GM23338 (cell line): ENCODE measurements around the gene NKAIN2. TPM values are rescaled to one million over a fixed set of nuclear protein-coding genes. Genes with fewer than 3 reads are reported as not detected.

Experiments used
- ATAC-seq: fragments of 200-7000 bp; cut with Tn5 transposase; 3 replicates; pipeline ENCODE4 v1.9.1; 2020
- DNase-seq: peaks from one replicate; pipeline ENCODE4 v3.0.0-alpha.2; 2015; ENCODE audit warnings: low spot score
- H2AFZ ChIP-seq: fragments of 200-600 bp; sonication (generic); 2 replicates; pipeline ENCODE4 v1.8.0; 2016; ENCODE audit warnings: antibody characterized with exemption, mild to moderate bottlenecking, moderate library complexity
- H3F3A ChIP-seq: fragments of 200-600 bp; sonication (generic); replicated peaks from 2 replicates; pipeline ENCODE4 v1.8.0; 2017; ENCODE audit warnings: antibody characterized with exemption, mixed run types, low read depth
- H3K27ac ChIP-seq: fragments of 200-600 bp; sonication (generic); 2 replicates; pipeline ENCODE4 v1.6.1; 2016; ENCODE audit warnings: low read depth
- H3K27me3 ChIP-seq: fragments of 200-600 bp; sonication (generic); 2 replicates; pipeline ENCODE4 v1.8.0; 2016; ENCODE audit warnings: mild to moderate bottlenecking, mixed run types, moderate library complexity; ENCODE audit not compliant: insufficient read depth
- H3K36me3 ChIP-seq: fragments of 200-600 bp; sonication (generic); 2 replicates; pipeline ENCODE4 v1.8.0; 2016; ENCODE audit warnings: mild to moderate bottlenecking; ENCODE audit not compliant: insufficient read depth
- H3K4me1 ChIP-seq: fragments of 200-600 bp; sonication (generic); 2 replicates; pipeline ENCODE4 v1.8.0; 2016; ENCODE audit warnings: mild to moderate bottlenecking, moderate library complexity; ENCODE audit not compliant: insufficient read depth
- H3K4me2 ChIP-seq: fragments of 200-600 bp; sonication (generic); 2 replicates; pipeline ENCODE4 v1.7.1; 2017; ENCODE audit warnings: mixed run types
- H3K4me3 ChIP-seq: fragments of 200-600 bp; sonication (generic); 2 replicates; pipeline ENCODE4 v1.6.1; 2016; ENCODE audit warnings: mixed run types
- H3K79me2 ChIP-seq: fragments of 200-600 bp; sonication (generic); replicated peaks from 2 replicates; pipeline ENCODE4 v1.8.0; 2017; ENCODE audit warnings: mild to moderate bottlenecking; ENCODE audit not compliant: insufficient read depth
- H3K9me2 ChIP-seq: fragments of 200-600 bp; sonication (generic); 2 replicates; pipeline ENCODE4 v1.8.0; 2017; ENCODE audit not compliant: insufficient read depth
- H4K20me1 ChIP-seq: fragments of 200-600 bp; sonication (generic); replicated peaks from 2 replicates; pipeline ENCODE4 v1.8.0; 2017; ENCODE audit warnings: mild to moderate bottlenecking; ENCODE audit not compliant: insufficient read depth
- H3K27ac Mint-ChIP-seq: 2 replicates; pipeline ENCODE4 v1.8.0; 2020; ENCODE audit warnings: inconsistent platforms, mild to moderate bottlenecking, moderate library complexity, mixed read lengths
- H3K27me3 Mint-ChIP-seq: 3 replicates; pipeline ENCODE4 v1.8.0; 2022; ENCODE audit warnings: low read depth, mild to moderate bottlenecking, moderate library complexity, mixed read lengths, inconsistent platforms; ENCODE audit not compliant: insufficient read depth, poor library complexity
- H3K36me3 Mint-ChIP-seq: 3 replicates; pipeline ENCODE4 v1.8.0; 2021; ENCODE audit warnings: low read depth, mild to moderate bottlenecking, inconsistent platforms, moderate library complexity, mixed read lengths
- H3K4me1 Mint-ChIP-seq: 3 replicates; pipeline ENCODE4 v1.8.0; 2020; ENCODE audit warnings: mild to moderate bottlenecking, inconsistent platforms, mixed read lengths
- H3K4me3 Mint-ChIP-seq: 3 replicates; pipeline ENCODE4 v1.8.0; 2021; ENCODE audit warnings: moderate library complexity, mild to moderate bottlenecking, inconsistent platforms, mixed read lengths
- H3K9me3 Mint-ChIP-seq: 3 replicates; pipeline ENCODE4 v1.8.0; 2020; ENCODE audit warnings: moderate library complexity, mild to moderate bottlenecking, inconsistent platforms, mixed read lengths
- CREB1 ChIP-seq: fragments of 250-450 bp; sonication (Bioruptor Pico); IDR thresholded peaks from 2 replicates; pipeline ENCODE4 v1.5.0; 2020; ENCODE audit warnings: low read depth, mild to moderate bottlenecking, moderate library complexity
- ETS1 ChIP-seq: IDR thresholded peaks from 2 replicates; pipeline ENCODE4 v1.6.1; 2016; ENCODE audit warnings: antibody characterized with exemption
- EZH2phosphoT487 ChIP-seq: fragments of 200-600 bp; sonication (generic); IDR thresholded peaks from one replicate; pipeline ENCODE4 v1.8.1; 2018; ENCODE audit warnings: antibody characterized with exemption; ENCODE audit not compliant: unreplicated experiment
- JUNB ChIP-seq: IDR thresholded peaks from one replicate; pipeline ENCODE4 v1.6.1; 2016; ENCODE audit warnings: antibody characterized with exemption; ENCODE audit not compliant: unreplicated experiment
- POLR2AphosphoS5 ChIP-seq: IDR thresholded peaks from 2 replicates; pipeline ENCODE4 v1.6.1; 2016; ENCODE audit warnings: antibody characterized with exemption, low read depth
- STAT1 ChIP-seq: IDR thresholded peaks from one replicate; pipeline ENCODE4 v1.6.1; 2016; ENCODE audit warnings: antibody characterized with exemption; ENCODE audit not compliant: unreplicated experiment
- ZNF114 ChIP-seq: fragments of 250-450 bp; sonication (Bioruptor Pico); IDR thresholded peaks from 2 replicates; pipeline ENCODE4 v1.5.0; 2020; ENCODE audit warnings: mild to moderate bottlenecking, moderate library complexity
- ZNF462 ChIP-seq: fragments of 250-450 bp; sonication (Bioruptor Pico); IDR thresholded peaks from 2 replicates; pipeline ENCODE4 v1.5.0; 2020; ENCODE audit warnings: mild to moderate bottlenecking, moderate library complexity
- polyA plus RNA-seq: library from polyadenylated mRNA; unstranded; fragments of >200 nt; fragmentation: Nextera tagmentation; extraction: Ambion mirVana; gene quantifications from 2 replicates; pipeline ENCODE4 v1.2.1, GENCODE V29; 2016
- total RNA-seq: library from RNA; depleted of rRNA; stranded (reverse); fragments of >200 nt; shearing (Covaris generic); gene quantifications from 2 replicates; pipeline ENCODE4 v1.2.3, GENCODE V29; 2014
- TF ChIP-seq, protein P1 (sequence below), 2 experiments: fragments of 200-600 bp in 1 of 2; sonication (generic) in 1 of 2; conservative IDR thresholded peaks; 2 replicates each; pipeline versions ENCODE4 v1.5.1 to v1.6.1; 2016 to 2017; ENCODE audit warnings: antibody characterized with exemption in 2 of 2, low read depth in 2 of 2, mild to moderate bottlenecking in 2 of 2, moderate library complexity in 1 of 2

Gene NKAIN2
- total and polyA plus RNA-seq, 2 experiments from 2014 or later = 0.39 to 1.1 TPM

GRCh38 chr6:124233221-124233620 lies 429.6 kb downstream of the NKAIN2 start (continued):
- TF ChIP-seq ZNF462 (CRISPR knock-in tag) = no peak
- TF ChIP-seq CREB1 (CRISPR knock-in tag) = no peak
- TF ChIP-seq ZNF114 (CRISPR knock-in tag) = no peak
- TF ChIP-seq ETS1 = no peak
- no peak for TF ChIP-seq POLR2AphosphoS5

GRCh38 chr6:124234801-124235200 lies 431.1 kb downstream of the NKAIN2 start:
- Histone ChIP-seq H3F3A (no peaks in the 10 kb centered on the region), H3K4me1 (no peaks in the 10 kb centered on the region), H4K20me1 (no peaks in the 10 kb centered on the region), H3K4me2 (no peak overlapping the region), H2AFZ (no peak overlapping the region), H3K36me3 (no peaks in the 10 kb centered on the region), H3K79me2 (no peaks in the 10 kb centered on the region), H3K4me3 (no peak overlapping the region), H3K27me3 (no peaks in the 10 kb centered on the region), H3K27ac (no peak overlapping the region), H3K9me2 (no peaks in the 10 kb centered on the region)
- H3K4me3 Mint-ChIP-seq = no peak overlapping the region
- no peaks in the 10 kb centered on the region for H3K4me1 Mint-ChIP-seq
- TF ChIP-seq STAT1 = no peak
- no peak for TF ChIP-seq JUNB
- TF ChIP-seq ETS1 = no peak
- TF ChIP-seq POLR2AphosphoS5 = no peak
- TF ChIP-seq, protein P1, sequence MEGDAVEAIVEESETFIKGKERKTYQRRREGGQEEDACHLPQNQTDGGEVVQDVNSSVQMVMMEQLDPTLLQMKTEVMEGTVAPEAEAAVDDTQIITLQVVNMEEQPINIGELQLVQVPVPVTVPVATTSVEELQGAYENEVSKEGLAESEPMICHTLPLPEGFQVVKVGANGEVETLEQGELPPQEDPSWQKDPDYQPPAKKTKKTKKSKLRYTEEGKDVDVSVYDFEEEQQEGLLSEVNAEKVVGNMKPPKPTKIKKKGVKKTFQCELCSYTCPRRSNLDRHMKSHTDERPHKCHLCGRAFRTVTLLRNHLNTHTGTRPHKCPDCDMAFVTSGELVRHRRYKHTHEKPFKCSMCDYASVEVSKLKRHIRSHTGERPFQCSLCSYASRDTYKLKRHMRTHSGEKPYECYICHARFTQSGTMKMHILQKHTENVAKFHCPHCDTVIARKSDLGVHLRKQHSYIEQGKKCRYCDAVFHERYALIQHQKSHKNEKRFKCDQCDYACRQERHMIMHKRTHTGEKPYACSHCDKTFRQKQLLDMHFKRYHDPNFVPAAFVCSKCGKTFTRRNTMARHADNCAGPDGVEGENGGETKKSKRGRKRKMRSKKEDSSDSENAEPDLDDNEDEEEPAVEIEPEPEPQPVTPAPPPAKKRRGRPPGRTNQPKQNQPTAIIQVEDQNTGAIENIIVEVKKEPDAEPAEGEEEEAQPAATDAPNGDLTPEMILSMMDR (conservative IDR thresholded peaks at IDR 0.05; ENCODE audit: low read depth in 2 of 2) = no peak
- no peak for TF ChIP-seq EZH2phosphoT487
- TF ChIP-seq CREB1 (CRISPR knock-in tag) = no peak
- H3K9me3 Mint-ChIP-seq = peaks cover 13% of the 10 kb centered on the region
- DNase-seq (no peak), ATAC-seq (no peak)
- no peaks in the 10 kb centered on the region; the same call in none of the 3 replicates for H3K36me3 Mint-ChIP-seq
- peaks cover 3% of the 10 kb centered on the region for H3K27me3 Mint-ChIP-seq
- H3K27ac Mint-ChIP-seq = no peak overlapping the region
